Stimulated activated CD4-positive, alpha-beta T cell treated with anti-CD3 and anti-CD28 coated beads, Interleukin-1b, Interleukin-23, amount 100 ng/mL, for 48 hours (primary cell): ENCODE measurements around the gene SETD6.
"Not testable (repeated sequence)": the region's sequence is repeated elsewhere in the genome, so short reads cannot be mapped to it uniquely, and the experiment has no call there.

Experiments
- DNase-seq: peaks from one replicate; pipeline ENCODE4 v3.0.0-alpha.2; 2020

The SETD6 gene

DNA sequence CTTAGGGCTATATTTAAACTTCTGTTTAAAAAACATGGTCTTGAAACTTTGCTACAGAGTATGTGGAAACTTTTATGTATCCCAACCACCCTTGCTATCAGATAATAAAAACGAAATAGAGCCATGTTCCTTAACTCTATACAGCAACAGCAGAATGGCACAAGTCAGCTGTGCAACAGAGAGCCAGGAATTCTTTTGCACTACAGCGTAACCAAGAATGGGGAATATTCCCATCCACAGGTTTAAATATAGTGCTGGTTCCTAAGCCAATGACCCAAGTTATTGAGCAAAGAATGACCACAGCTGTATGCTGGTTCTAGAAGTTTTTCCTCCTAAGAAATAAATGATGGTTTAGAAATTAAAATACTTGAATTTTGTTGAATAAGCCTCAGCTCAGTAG, 33.1 kb downstream of the SETD6 start:
- DNase-seq: no peak

DNA sequence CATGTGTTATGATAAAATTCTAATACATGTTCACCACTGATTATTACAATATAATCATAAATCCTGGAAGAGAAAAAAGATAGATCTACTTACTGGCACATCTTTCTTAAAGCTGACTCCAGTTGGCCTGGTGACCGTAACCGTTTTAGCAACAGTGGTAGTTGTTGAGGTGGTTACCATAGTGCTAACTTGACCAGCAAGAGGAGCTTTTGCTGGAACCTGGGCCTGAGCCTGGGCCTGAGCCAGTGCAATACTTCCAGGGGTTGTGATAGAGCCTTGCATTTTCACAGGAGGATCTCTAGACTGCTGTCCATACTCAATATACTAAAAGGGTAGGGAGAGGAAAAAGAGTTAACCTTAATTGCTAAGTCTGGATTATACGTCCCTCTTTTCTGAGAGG, 36.2 kb downstream of the SETD6 start:
- DNase-seq: no peak

DNA sequence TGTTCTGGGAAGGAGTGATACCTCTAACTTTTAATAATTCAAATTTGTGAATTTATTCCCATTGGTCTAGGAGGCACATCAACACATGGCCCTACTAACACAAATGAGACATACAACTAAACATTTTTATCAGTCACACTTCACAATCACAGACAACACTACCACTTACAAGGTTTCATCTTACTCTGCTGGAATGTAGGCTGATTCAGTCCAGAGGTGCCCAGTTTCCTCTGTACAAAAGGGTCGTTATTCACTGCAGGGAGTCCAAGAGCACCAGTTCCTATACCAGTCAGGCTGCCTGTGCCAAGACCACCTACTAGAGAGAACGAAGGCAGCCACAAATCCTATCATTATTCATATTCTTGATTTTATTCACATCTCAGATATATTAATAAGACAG, 41.4 kb downstream of the SETD6 start:
- no peak for DNase-seq

DNA sequence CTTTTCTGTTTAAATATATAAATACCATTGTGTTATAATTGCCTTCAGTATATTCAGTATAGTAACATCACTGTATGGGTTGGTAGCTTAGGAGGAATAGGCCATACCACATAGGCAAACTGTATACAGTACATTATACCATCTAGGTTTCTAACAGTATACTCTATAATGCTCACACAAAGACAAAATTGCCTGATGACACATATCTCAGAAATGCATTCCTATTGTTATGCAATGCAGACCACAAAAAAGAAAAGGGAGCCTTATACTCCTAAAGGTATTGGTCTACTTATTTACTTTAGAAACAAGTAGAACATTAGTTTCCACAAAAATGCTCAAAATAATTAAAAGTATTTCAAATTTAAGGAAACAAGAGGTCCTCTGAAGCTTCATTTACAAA, 47.9 kb downstream of the SETD6 start:
- no peak for DNase-seq

DNA sequence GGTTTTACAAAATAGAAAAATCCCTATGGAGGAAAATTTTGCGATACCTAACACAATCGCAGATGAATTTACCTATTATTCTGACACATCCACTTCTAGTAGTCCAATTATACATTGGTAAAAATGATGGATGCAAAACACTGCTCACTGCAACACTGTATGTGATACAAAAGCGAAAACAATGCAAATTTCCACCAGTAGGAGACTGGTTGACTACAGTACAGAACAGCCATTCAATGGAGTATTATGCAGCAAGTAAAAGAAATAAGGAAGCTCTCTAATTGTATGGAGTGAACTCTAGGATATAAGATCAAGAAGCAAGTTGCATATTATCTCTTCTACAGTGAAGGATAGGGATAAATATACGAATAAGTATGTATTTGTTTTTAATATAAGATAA, 48.5 kb downstream of the SETD6 start:
- no peak for DNase-seq

DNA sequence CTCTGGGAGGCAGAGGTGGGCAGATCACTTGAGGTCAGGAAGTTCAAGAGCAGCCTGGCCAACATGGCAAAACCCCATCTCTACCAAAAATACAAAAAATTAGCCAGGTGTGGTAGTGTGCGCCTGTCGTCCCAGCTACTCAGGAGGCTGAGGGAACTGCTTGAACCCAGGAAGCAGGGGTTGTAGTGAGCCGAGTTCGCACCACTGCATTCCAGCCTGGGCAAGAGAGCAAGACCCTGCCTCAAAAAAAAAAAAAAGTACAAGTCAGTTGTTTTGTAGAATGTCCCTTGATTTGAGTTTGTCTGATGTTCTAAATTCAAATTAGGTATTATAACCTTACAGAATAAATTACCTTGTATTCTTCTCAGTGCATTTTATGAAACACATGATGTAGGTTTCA, 50.4 kb downstream of the SETD6 start:
- not testable (repeated sequence) for DNase-seq
